K562 (cell line): ENCODE measurements around the gene SNAPC2. TPM values are rescaled to one million over a fixed set of nuclear protein-coding genes. Genes with fewer than 3 reads are reported as not detected.

Experiments
- ATAC-seq: fragments of 200-7000 bp; cut with Tn5 transposase; 3 replicates; pipeline ENCODE4 v1.9.1; 2020; ENCODE audit warnings: moderate library complexity
- BruUV-seq: library from RNA; stranded (reverse); fragments of 400-500 nt; replicated peaks from 2 replicates; lab custom pipeline; 2021; lab: Mats Ljungman, UMichigan
- CTCF ChIA-PET: fragments of 300-600 bp; formaldehyde crosslinking; extraction: SDS; loops from one replicate; lab custom pipeline; 2021; ENCODE audit warnings: low intra/inter-chr PET ratio; lab: Yijun Ruan, JAX
- POLR2A ChIA-PET: fragments of 300-600, 350-650 bp; sonication (Branson Sonifier 250); formaldehyde crosslinking; extraction: SDS; loops from one replicate; lab custom pipeline; 2021; ENCODE audit warnings: antibody characterized with exemption, inconsistent platforms; lab: Yijun Ruan, JAX
- DNase-seq, 4 experiments: peaks; one replicate each; pipeline versions ENCODE4 v3.0.0 to v3.0.0-alpha.2; 2011 to 2018; ENCODE audit warnings: low spot score in 3 of 4, mixed read lengths in 3 of 4; ENCODE audit errors: extremely low read depth in 1 of 4
- FAIRE-seq: peaks from 2 replicates; lab custom pipeline; 2011; peaks lifted over from hg19 to GRCh38; lab: Jason Lieb, UNC
- H2AFZ ChIP-seq: 2 replicates; pipeline ENCODE4 v1.6.0; 2011; ENCODE audit warnings: low read depth, low read length, control low read depth, inconsistent platforms
- H3K27ac ChIP-seq: fragments of 200-600 bp; 3 replicates; pipeline ENCODE4 v1.8.0; 2011; ENCODE audit warnings: low read depth, mild to moderate bottlenecking, control low read depth, inconsistent platforms, low read length, moderate library complexity, mixed read lengths; ENCODE audit errors: extremely low read depth
- H3K27me3 ChIP-seq, 2 experiments: fragments of 300-600 bp in 1 of 2; 2 replicates in 1 of 2; 3 replicates in 1 of 2; pipeline versions ENCODE4 v1.6.0 to v1.8.0; 2011; ENCODE audit warnings: inconsistent platforms in 2 of 2, low read length in 2 of 2, mild to moderate bottlenecking in 1 of 2, mixed read lengths in 1 of 2, moderate library complexity in 1 of 2; ENCODE audit not compliant: control insufficient read depth in 2 of 2, insufficient read depth in 2 of 2
- H3K36me3 ChIP-seq: fragments of 300-600 bp; 3 replicates; pipeline ENCODE4 v1.8.0; 2011; ENCODE audit warnings: mild to moderate bottlenecking, low read length, inconsistent platforms; ENCODE audit not compliant: control insufficient read depth, insufficient read depth
- H3K4me1 ChIP-seq, 2 experiments: fragments of 200-600 bp in 1 of 2; replicated peaks in 1 of 2; 2 replicates in 1 of 2; 3 replicates in 1 of 2; pipeline versions ENCODE4 v1.5.1 to v1.8.0; 2011; ENCODE audit warnings: inconsistent platforms in 2 of 2, low read length in 2 of 2, mild to moderate bottlenecking in 1 of 2, mixed read lengths in 1 of 2, moderate library complexity in 1 of 2; ENCODE audit not compliant: control insufficient read depth in 2 of 2, insufficient read depth in 2 of 2
- H3K4me2 ChIP-seq: 2 replicates; pipeline ENCODE4 v1.6.1; 2011; ENCODE audit warnings: low read length, control low read depth, inconsistent platforms, mixed read lengths; ENCODE audit not compliant: insufficient read depth
- H3K4me3 ChIP-seq: fragments of 200-600 bp; sonication (generic), shearing (Covaris generic); 2 replicates; pipeline ENCODE4 v1.5.1; 2016; ENCODE audit warnings: control low read depth, inconsistent platforms
- H3K79me2 ChIP-seq: fragments of 200-600 bp; 3 replicates; pipeline ENCODE4 v1.8.0; 2011; ENCODE audit warnings: low read length, inconsistent platforms; ENCODE audit not compliant: control insufficient read depth, insufficient read depth
- H3K9ac ChIP-seq, 2 experiments: 2 replicates each; pipeline versions ENCODE4 v1.6.0 to v1.6.1; 2011; ENCODE audit warnings: low read depth in 2 of 2, low read length in 2 of 2, control low read depth in 1 of 2, inconsistent platforms in 1 of 2, mild to moderate bottlenecking in 1 of 2, mixed read lengths in 1 of 2; ENCODE audit not compliant: insufficient read depth in 1 of 2
- H3K9me1 ChIP-seq: one replicate; pipeline ENCODE4 v1.6.0; 2011; ENCODE audit warnings: inconsistent platforms, mild to moderate bottlenecking, low read length, moderate library complexity; ENCODE audit not compliant: control insufficient read depth, insufficient read depth
- H3K9me3 ChIP-seq: replicated peaks from 2 replicates; pipeline ENCODE4 v1.5.1; 2011; ENCODE audit warnings: low read depth, low read length, inconsistent platforms; ENCODE audit not compliant: control insufficient read depth, insufficient read depth
- H4K20me1 ChIP-seq: replicated peaks from 2 replicates; pipeline ENCODE4 v1.6.1; 2011; ENCODE audit warnings: low read length, inconsistent platforms, mixed read lengths; ENCODE audit not compliant: control insufficient read depth, insufficient read depth
- CAMTA2 ChIP-seq: fragments of 250-450 bp; sonication (Bioruptor Pico); conservative IDR thresholded peaks from 2 replicates; pipeline ENCODE4 v1.5.1; 2022
- CXXC5 ChIP-seq: fragments of 250-450 bp; sonication (Bioruptor Pico); IDR thresholded peaks from 2 replicates; pipeline ENCODE4 v1.8.0; 2022; ENCODE audit warnings: inconsistent platforms, mild to moderate bottlenecking, moderate library complexity
- FOXK2 ChIP-seq, 2 experiments: fragments of 450-650 bp; IDR thresholded peaks in 1 of 2; conservative IDR thresholded peaks in 1 of 2; 2 replicates each; pipeline ENCODE4 v1.6.1; 2016; ENCODE audit warnings: low read depth in 2 of 2, mild to moderate bottlenecking in 1 of 2
- IFI16 ChIP-seq: fragments of 250-450 bp; sonication (Bioruptor Pico); IDR thresholded peaks from 2 replicates; pipeline ENCODE4 v2.1.2; 2022; ENCODE audit warnings: mild to moderate bottlenecking, inconsistent platforms
- PML ChIP-seq: IDR thresholded peaks from 2 replicates; pipeline ENCODE4 v1.6.1; 2012; ENCODE audit warnings: low read length, inconsistent platforms
- PREB ChIP-seq: sonication (generic); formaldehyde crosslinking; IDR thresholded peaks from 2 replicates; pipeline ENCODE4 v1.8.1; 2023; ENCODE audit warnings: mild to moderate bottlenecking, missing genetic modification reagents
- PTTG1 ChIP-seq: fragments of 450-650 bp; IDR thresholded peaks from 2 replicates; pipeline ENCODE4 v1.6.1; 2016; ENCODE audit warnings: low read depth, mild to moderate bottlenecking, missing genetic modification characterization, missing compliant biosample characterization
- RREB1 ChIP-seq: fragments of 250-450 bp; sonication (Bioruptor Pico); IDR thresholded peaks from 2 replicates; pipeline ENCODE4 v1.4.0; 2020
- SMAD1 ChIP-seq: fragments of 150-350 bp; IDR thresholded peaks from 2 replicates; pipeline ENCODE4 v1.6.1; 2014; ENCODE audit warnings: low read length, low read depth; ENCODE audit not compliant: partially characterized antibody
- TBP ChIP-seq: optimal IDR thresholded peaks from 2 replicates; pipeline ENCODE3; 2011; ENCODE audit warnings: low read depth, low read length, improper control_type of control experiment
- ZNF324 ChIP-seq: fragments of 250-450 bp; sonication (Bioruptor Pico); IDR thresholded peaks from 2 replicates; pipeline ENCODE4 v1.4.0; 2020; ENCODE audit warnings: mild to moderate bottlenecking
- WGBS: fragments of 100-300 bp; shearing (Covaris generic); methylation state at CpG from one replicate; pipeline ENCODE4 v1.1.6; 2016; ENCODE audit warnings: low coverage, mixed read lengths; ENCODE audit not compliant: insufficient coverage; ENCODE audit errors: missing lambda C conversion rate; 5-methylcytosine and 5-hydroxymethylcytosine counted together
- in situ Hi-C: fragments of 300-500 bp; cut with MboI; formaldehyde crosslinking; loops from 4 replicates; pipeline ENCODE4 v1.15.0; 2018; ENCODE audit warnings: inconsistent platforms, mixed read lengths
- intact Hi-C: fragments of 100-400 bp; cut with micrococcal nuclease; formaldehyde crosslinking; loops from 2 replicates; pipeline ENCODE4 v1.14.2; 2022
- polyA plus RNA-seq, 8 experiments: library from polyadenylated mRNA; depleted of rRNA in 4 of 8; stranded (reverse) in 5 of 8; unstranded in 3 of 8; fragments of >200 nt; fragmentation: Nextera tagmentation in 2 of 8; fragmentation: Illumina TruSeq in 1 of 8; extraction: Ambion mirVana in 2 of 8; extraction: Trizol in 1 of 8; gene quantifications; 2 replicates each; pipeline versions ENCODE4 v1.2.1 to v1.2.3, GENCODE V29; 2011 to 2014; ENCODE audit warnings: inconsistent platforms in 1 of 8, missing spikeins in 1 of 8
- total RNA-seq, 7 experiments: library from RNA; depleted of rRNA in 6 of 7; stranded (reverse); fragments of >200 nt in 6 of 7; fragmentation: Illumina TruSeq in 2 of 7; extraction: Trizol in 2 of 7; gene quantifications; 2 replicates each; pipeline versions ENCODE4 v1.2.1 to v1.2.3, GENCODE V29; 2011 to 2021; ENCODE audit warnings: low replicate concordance in 1 of 7
- TF ChIP-seq, protein P1 (sequence below): fragments of 450-650 bp; IDR thresholded peaks from 2 replicates; pipeline ENCODE4 v1.6.1; 2017; ENCODE audit warnings: antibody characterized with exemption, mild to moderate bottlenecking

The SNAPC2 gene
- total and polyA plus RNA-seq, 9 of the 15 experiments (the other 6 are each of a cell fraction or from before 2014, with no cell fraction given), result 0.59 to 45.1 (median 15.3) TPM

GRCh38 chr19:7959211-7959610 lies 39.1 kb downstream of the SNAPC2 start:
- no peaks in the 10 kb centered on the region for H3K9me1 ChIP-seq
- H3K4me3 ChIP-seq, result no peak overlapping the region
- POLR2A ChIA-PET, result no interaction called here
- DNase-seq (peak in 2 of 4 experiments; percentile 32 to 48), ATAC-seq (peak; percentile 69), FAIRE-seq (peak; percentile 82)
- 31% methylated on average over 6 of the region's 6 CpGs for WGBS
- in situ Hi-C loops, result no loop called here
- intact Hi-C loops, result no loop called here
- H3K9ac ChIP-seq, result no peak overlapping the region
- no peak overlapping the region for H2AFZ ChIP-seq
- peaks cover 64% of the 10 kb centered on the region; the same call in 2 of the 3 replicates for H3K36me3 ChIP-seq
- no peaks in the 10 kb centered on the region for H3K27me3 ChIP-seq
- CTCF ChIA-PET, result no interaction called here
- no peaks in the 10 kb centered on the region for H3K79me2 ChIP-seq
- no peak overlapping the region for H3K4me2 ChIP-seq
- peaks cover 7 to 18% of the 10 kb centered on the region in 2 experiments; a peak in 4 of 5 replicates for H3K4me1 ChIP-seq
- H3K27ac ChIP-seq, result peak overlapping the region; percentile 52; the same call in 1 of the 3 replicates
- H3K9me3 ChIP-seq, result no peaks in the 10 kb centered on the region
- no TSS peak for BruUV-seq
- H4K20me1 ChIP-seq, result no peaks in the 10 kb centered on the region
- no peak for TF ChIP-seq TBP
- TF ChIP-seq IFI16 (CRISPR knock-in tag), result no peak
- no peak for TF ChIP-seq RREB1 (CRISPR knock-in tag)
- TF ChIP-seq PTTG1 (tag), result no peak
- 0 out of 2 replicates have a peak, but pooled peaks have one; percentile 28 for TF ChIP-seq CXXC5 (CRISPR knock-in tag)
- TF ChIP-seq SMAD1, result no peak
- no peak for TF ChIP-seq CAMTA2 (CRISPR knock-in tag)
- TF ChIP-seq PML, result no peak
- TF ChIP-seq, protein P1, sequence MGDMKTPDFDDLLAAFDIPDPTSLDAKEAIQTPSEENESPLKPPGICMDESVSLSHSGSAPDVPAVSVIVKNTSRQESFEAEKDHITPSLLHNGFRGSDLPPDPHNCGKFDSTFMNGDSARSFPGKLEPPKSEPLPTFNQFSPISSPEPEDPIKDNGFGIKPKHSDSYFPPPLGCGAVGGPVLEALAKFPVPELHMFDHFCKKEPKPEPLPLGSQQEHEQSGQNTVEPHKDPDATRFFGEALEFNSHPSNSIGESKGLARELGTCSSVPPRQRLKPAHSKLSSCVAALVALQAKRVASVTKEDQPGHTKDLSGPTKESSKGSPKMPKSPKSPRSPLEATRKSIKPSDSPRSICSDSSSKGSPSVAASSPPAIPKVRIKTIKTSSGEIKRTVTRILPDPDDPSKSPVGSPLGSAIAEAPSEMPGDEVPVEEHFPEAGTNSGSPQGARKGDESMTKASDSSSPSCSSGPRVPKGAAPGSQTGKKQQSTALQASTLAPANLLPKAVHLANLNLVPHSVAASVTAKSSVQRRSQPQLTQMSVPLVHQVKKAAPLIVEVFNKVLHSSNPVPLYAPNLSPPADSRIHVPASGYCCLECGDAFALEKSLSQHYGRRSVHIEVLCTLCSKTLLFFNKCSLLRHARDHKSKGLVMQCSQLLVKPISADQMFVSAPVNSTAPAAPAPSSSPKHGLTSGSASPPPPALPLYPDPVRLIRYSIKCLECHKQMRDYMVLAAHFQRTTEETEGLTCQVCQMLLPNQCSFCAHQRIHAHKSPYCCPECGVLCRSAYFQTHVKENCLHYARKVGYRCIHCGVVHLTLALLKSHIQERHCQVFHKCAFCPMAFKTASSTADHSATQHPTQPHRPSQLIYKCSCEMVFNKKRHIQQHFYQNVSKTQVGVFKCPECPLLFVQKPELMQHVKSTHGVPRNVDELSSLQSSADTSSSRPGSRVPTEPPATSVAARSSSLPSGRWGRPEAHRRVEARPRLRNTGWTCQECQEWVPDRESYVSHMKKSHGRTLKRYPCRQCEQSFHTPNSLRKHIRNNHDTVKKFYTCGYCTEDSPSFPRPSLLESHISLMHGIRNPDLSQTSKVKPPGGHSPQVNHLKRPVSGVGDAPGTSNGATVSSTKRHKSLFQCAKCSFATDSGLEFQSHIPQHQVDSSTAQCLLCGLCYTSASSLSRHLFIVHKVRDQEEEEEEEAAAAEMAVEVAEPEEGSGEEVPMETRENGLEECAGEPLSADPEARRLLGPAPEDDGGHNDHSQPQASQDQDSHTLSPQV, result 0 out of 2 replicates have a peak, but pooled peaks have one; percentile 15
- TF ChIP-seq FOXK2 (conservative IDR thresholded peaks at IDR 0.05 in 1 of 2, IDR thresholded peaks at IDR 0.05 in 1 of 2; ENCODE audit: low read depth in 2 of 2), result peak in 1 of 2 experiments; percentile 16; a peak in 1 of 4 replicates
- no peak for TF ChIP-seq PREB (CRISPR knock-in tag)
- TF ChIP-seq ZNF324 (CRISPR knock-in tag), result no peak
